HG02623 (cell line): ENCODE measurements around the gene VAC14.
"Not testable (repeated sequence)": the region's sequence is repeated elsewhere in the genome, so short reads cannot be mapped to it uniquely, and the experiment has no call there.

ENCODE experiments used
- ATAC-seq: cut with Tn5 transposase; IDR thresholded peaks from one replicate; pipeline ENCODE4 v1.9.1; 2021; ENCODE audit warnings: moderate library complexity; ENCODE audit not compliant: unreplicated experiment

VAC14 gene

GRCh38 chr16:70800781-70801480, at the start of gene VAC14:
VAC14 (minus strand) TSS chr16:70801158; CDS start chr16:70800900, 258 bp downstream.
- ATAC-seq: peak; percentile 97

GRCh38 chr16:70823498-70824118, 22.6 kb upstream of the VAC14 start:
- ATAC-seq: not testable (repeated sequence)

- ATAC-seq: not testable (repeated sequence)
Measured at GRCh38 chr16:70822734-70823133, 21.8 kb upstream of the VAC14 start.

GRCh38 chr16:70818088-70818487, 17.1 kb upstream of the VAC14 start:
- not testable (repeated sequence) for ATAC-seq

GRCh38 chr16:70809392-70810060, 8.6 kb upstream of the VAC14 start:
- no peak for ATAC-seq

GRCh38 chr16:70808371-70808770, 7.4 kb upstream of the VAC14 start:
- ATAC-seq: no peak

GRCh38 chr16:70805787-70806186, 4.8 kb upstream of the VAC14 start:
- no peak for ATAC-seq

GRCh38 chr16:70805380-70805779, 4.4 kb upstream of the VAC14 start:
- ATAC-seq: no peak

GRCh38 chr16:70804734-70805169, 3.8 kb upstream of the VAC14 start:
- ATAC-seq: no peak

GRCh38 chr16:70804153-70804733, 3.3 kb upstream of the VAC14 start:
- no peak for ATAC-seq

GRCh38 chr16:70803319-70803718, 2.4 kb upstream of the VAC14 start:
- ATAC-seq: no peak

GRCh38 chr16:70801611-70802010, 653 bp upstream of the VAC14 start:
- ATAC-seq: no peak

GRCh38 chr16:70800311-70800710, 647 bp downstream of the VAC14 start:
- no peak for ATAC-seq

GRCh38 chr16:70796301-70796700, 4.7 kb downstream of the VAC14 start:
- no peak for ATAC-seq

GRCh38 chr16:70795296-70795912, 5.6 kb downstream of the VAC14 start:
- no peak for ATAC-seq

GRCh38 chr16:70793851-70794502, 7.0 kb downstream of the VAC14 start:
- no peak for ATAC-seq

GRCh38 chr16:70790815-70791214, 10.1 kb downstream of the VAC14 start:
- no peak for ATAC-seq

- no peak for ATAC-seq
Measured at GRCh38 chr16:70789595-70790447, 11.1 kb downstream of the VAC14 start.

GRCh38 chr16:70788668-70789594, 12.0 kb downstream of the VAC14 start:
- ATAC-seq: no peak
